Naive B cell (primary cell): ENCODE results near the gene NAA40. TPM values are rescaled to one million over a fixed set of nuclear protein-coding genes. Genes with fewer than 3 reads are reported as not detected.

ENCODE experiments used
- ATAC-seq, 2 donors: fragments of 150-1000 bp; cut with Tn5 transposase; 2 replicates each; pipeline ENCODE4 v1.10.0; 2021; ENCODE audit warnings: low read depth in 2 of 2, mild to moderate bottlenecking in 2 of 2, moderate library complexity in 2 of 2
- DNase-seq: peaks from one replicate; pipeline ENCODE4 v3.0.0; 2022
- H3K27ac Mint-ChIP-seq, 6 donors: one replicate each; pipeline ENCODE4 v1.8.0; 2020 to 2022; ENCODE audit warnings: mild to moderate bottlenecking in 6 of 6, mixed read lengths in 6 of 6, moderate library complexity in 5 of 6, inconsistent platforms in 2 of 6
- H3K27me3 Mint-ChIP-seq, 3 donors: one replicate each; pipeline ENCODE4 v1.8.0; 2021 to 2022; ENCODE audit warnings: mixed read lengths in 3 of 3, mild to moderate bottlenecking in 1 of 3
- H3K36me3 Mint-ChIP-seq, 2 donors: one replicate each; pipeline ENCODE4 v1.8.0; 2020 to 2022; ENCODE audit warnings: mixed read lengths in 2 of 2, inconsistent platforms in 1 of 2, mild to moderate bottlenecking in 1 of 2
- H3K4me1 Mint-ChIP-seq, 3 donors: one replicate each; pipeline ENCODE4 v1.8.0; 2020 to 2022; ENCODE audit warnings: mixed read lengths in 3 of 3, inconsistent platforms in 1 of 3, mild to moderate bottlenecking in 1 of 3, moderate library complexity in 1 of 3
- H3K4me3 Mint-ChIP-seq, 8 donors: one replicate each; pipeline ENCODE4 v1.8.0; 2020 to 2022; ENCODE audit warnings: mild to moderate bottlenecking in 8 of 8, mixed read lengths in 8 of 8, moderate library complexity in 8 of 8, inconsistent platforms in 2 of 8
- H3K9me3 Mint-ChIP-seq, 7 donors: one replicate each; pipeline ENCODE4 v1.8.0; 2020 to 2022; ENCODE audit warnings: mixed read lengths in 7 of 7, mild to moderate bottlenecking in 5 of 7, inconsistent platforms in 2 of 7, moderate library complexity in 1 of 7
- polyA plus RNA-seq, 6 donors: library from polyadenylated mRNA; unstranded; fragments of 300-500 nt; fragmentation: Illumina TruSeq; gene quantifications; one replicate each; pipeline ENCODE4 v1.2.3, GENCODE V29; 2021; ENCODE audit warnings: low read depth in 6 of 6

NAA40 gene
- polyA plus RNA-seq, 6 donors from 2014 or later = 8.2 to 18.4 (median 11.8) TPM

- ATAC-seq = no peak
- Mint-ChIP-seq H3K27ac (peak overlapping the region in 1 of 6 donors; percentile 77), H3K36me3 (no peaks in the 10 kb centered on the region), H3K9me3 (no peaks in the 10 kb centered on the region), H3K4me1 (peaks cover 18 to 29% (median 20%) of the 10 kb centered on the region in 3 donors), H3K27me3 (peaks cover 18 to 44% (median 28%) of the 10 kb centered on the region in 3 donors), H3K4me3 (peak overlapping the region in 1 of 8 donors; percentile 21)
- no peak for DNase-seq
These were observed 65.2 kb downstream of the NAA40 start for GRCh38 chr11:64003807-64004589.

- DNase-seq = no peak
- no peaks in the 10 kb centered on the region for H3K9me3 Mint-ChIP-seq
- H3K36me3 Mint-ChIP-seq = no peaks in the 10 kb centered on the region
- H3K27me3 Mint-ChIP-seq = peaks cover 19 to 47% (median 29%) of the 10 kb centered on the region in 3 donors
- H3K27ac Mint-ChIP-seq = no peak overlapping the region
- no peak for ATAC-seq
- H3K4me3 Mint-ChIP-seq = no peak overlapping the region
- peaks cover 18 to 26% (median 20%) of the 10 kb centered on the region in 3 donors for H3K4me1 Mint-ChIP-seq
These were observed 65.8 kb downstream of the NAA40 start for GRCh38 chr11:64004590-64004984.

DNA sequence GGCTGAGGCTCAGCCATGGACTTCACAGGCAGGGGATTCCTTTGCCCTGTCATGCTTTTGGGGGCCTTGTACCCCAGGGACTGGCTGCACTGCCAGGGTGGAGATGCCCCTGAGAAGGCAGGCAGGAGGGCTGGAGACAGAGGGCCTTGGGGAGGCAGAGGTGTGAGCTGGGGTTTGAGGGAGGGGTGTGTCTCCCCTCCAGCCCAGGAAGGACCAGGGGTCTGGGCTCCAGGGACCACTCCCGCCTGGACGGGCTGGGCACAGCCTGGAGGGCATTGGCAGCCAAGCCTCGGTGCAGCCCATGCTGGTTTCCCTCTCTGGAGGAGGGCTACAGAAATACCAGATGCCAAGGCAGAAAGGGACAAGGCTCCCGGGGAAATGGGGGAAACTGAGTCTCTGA, 66.9 kb downstream of the NAA40 start:
- no peak for ATAC-seq
- H3K4me3 Mint-ChIP-seq = no peak overlapping the region
- H3K36me3 Mint-ChIP-seq = peaks cover 0 to 10% of the 10 kb centered on the region in 2 donors

GRCh38 chr11:64006398-64006797, 67.6 kb downstream of the NAA40 start:
- peaks cover 17 to 25% (median 21%) of the 10 kb centered on the region in 3 donors for H3K4me1 Mint-ChIP-seq
- no peak for DNase-seq
- peaks cover 19 to 64% (median 43%) of the 10 kb centered on the region in 3 donors for H3K27me3 Mint-ChIP-seq
- H3K36me3 Mint-ChIP-seq = peaks cover 0 to 16% of the 10 kb centered on the region in 2 donors
- peaks cover 0 to 8% (median 0%) of the 10 kb centered on the region in 7 donors for H3K9me3 Mint-ChIP-seq
- H3K4me3 Mint-ChIP-seq = peak overlapping the region in 5 of 8 donors; percentile 40 to 89 (median 66)
- H3K27ac Mint-ChIP-seq = peak overlapping the region in 1 of 6 donors; percentile 74
- no peak for ATAC-seq

More for the DNA sequence above, 66.9 kb downstream of the NAA40 start:
- peaks cover 0 to 6% (median 0%) of the 10 kb centered on the region in 7 donors for H3K9me3 Mint-ChIP-seq
- peaks cover 19 to 58% (median 38%) of the 10 kb centered on the region in 3 donors for H3K27me3 Mint-ChIP-seq
- peaks cover 18 to 25% (median 21%) of the 10 kb centered on the region in 3 donors for H3K4me1 Mint-ChIP-seq
- DNase-seq = no peak
- no peak overlapping the region for H3K27ac Mint-ChIP-seq

Other genes with a start within 250 kb of the NAA40 start
- under 1 TPM in 5 of 6 donors, not detected in 1; 0.09 to 0.44 (median 0.23) TPM for gene ZFTA, start 170.2 kb upstream of the NAA40 start, polyA plus RNA-seq
- under 1 TPM; 0.24 to 0.78 (median 0.60) TPM for gene SPINDOC, start 125.5 kb upstream of the NAA40 start, polyA plus RNA-seq
- gene MARK2, start 99.9 kb upstream of the NAA40 start, polyA plus RNA-seq = 10 to 100 TPM; 31.0 to 66.8 (median 42.9) TPM
- gene RCOR2, start 21.8 kb upstream of the NAA40 start, polyA plus RNA-seq = not detected
- gene COX8A, start 35.6 kb downstream of the NAA40 start, polyA plus RNA-seq = 100 to 1,000 TPM; 244 to 345 (median 285) TPM
- gene OTUB1, start 47.4 kb downstream of the NAA40 start, polyA plus RNA-seq = 100 to 1,000 TPM; 101 to 151 (median 113) TPM
- gene FLRT1, start 96.9 kb downstream of the NAA40 start, polyA plus RNA-seq = not detected
- gene MACROD1, start 227.1 kb downstream of the NAA40 start, polyA plus RNA-seq = 1 to 10 TPM; 1.5 to 7.0 (median 3.2) TPM
- 10 to 100 TPM; 26.3 to 92.4 (median 63.3) TPM for gene STIP1, start 247.2 kb downstream of the NAA40 start, polyA plus RNA-seq